Glomerular visceral epithelial cell (primary cell): ENCODE measurements around the gene VSIR.

Experiments used
- DNase-seq: peaks from one replicate; pipeline ENCODE4 v3.0.0-alpha.2; 2016; ENCODE audit errors: extremely low spot score

VSIR gene

GRCh38 chr10:71782221-71782916, 9.0 kb upstream of the VSIR start:
- DNase-seq, result no peak

- no peak for DNase-seq
These were observed 7.4 kb upstream of the VSIR start for GRCh38 chr10:71780719-71781118.

- no peak for DNase-seq
These were observed 6.8 kb upstream of the VSIR start for GRCh38 chr10:71780156-71780555.

GRCh38 chr10:71779641-71780040, 6.3 kb upstream of the VSIR start:
- DNase-seq, result no peak

GRCh38 chr10:71778071-71778825, 4.9 kb upstream of the VSIR start:
- no peak for DNase-seq

GRCh38 chr10:71777213-71777985, 4.1 kb upstream of the VSIR start:
- DNase-seq, result no peak

- DNase-seq, result no peak
These were observed 3.2 kb upstream of the VSIR start for GRCh38 chr10:71776481-71776925.

- no peak for DNase-seq
These were observed 1.8 kb upstream of the VSIR start for GRCh38 chr10:71774916-71775702.

GRCh38 chr10:71772832-71773220, 494 bp downstream of the VSIR start:
- no peak for DNase-seq

- peak; percentile 74 for DNase-seq
These were observed 1.3 kb downstream of the VSIR start for GRCh38 chr10:71771821-71772617.

- DNase-seq, result no peak
These were observed 2.1 kb downstream of the VSIR start for GRCh38 chr10:71771204-71771603.

GRCh38 chr10:71770789-71771188, 2.5 kb downstream of the VSIR start:
- no peak for DNase-seq

GRCh38 chr10:71770255-71770654, 3.1 kb downstream of the VSIR start:
- no peak for DNase-seq

GRCh38 chr10:71769279-71769823, 4.0 kb downstream of the VSIR start:
- no peak for DNase-seq

- DNase-seq, result no peak
These were observed 5.8 kb downstream of the VSIR start for GRCh38 chr10:71767420-71768035.

- peak; percentile 97 for DNase-seq
These were observed 6.5 kb downstream of the VSIR start for GRCh38 chr10:71766717-71767419.

GRCh38 chr10:71765906-71766716, 7.2 kb downstream of the VSIR start:
- DNase-seq, result no peak

GRCh38 chr10:71765176-71765904, 8.0 kb downstream of the VSIR start:
- peak; percentile 55 for DNase-seq
